ENCODE measurements around the gene STING1.
A peak's percentile ranks its signal among the peaks of the same experiment; 100 is the strongest.
"Not testable (repeated sequence)": the region's sequence is repeated elsewhere in the genome, so short reads cannot be mapped to it uniquely, and the experiment has no call there.

Gene STING1

GRCh38 chr5:139468421-139468931, 14.1 kb downstream of the STING1 start:
- DNase-seq (ENCODE audit: low read depth) = no peak

DNA sequence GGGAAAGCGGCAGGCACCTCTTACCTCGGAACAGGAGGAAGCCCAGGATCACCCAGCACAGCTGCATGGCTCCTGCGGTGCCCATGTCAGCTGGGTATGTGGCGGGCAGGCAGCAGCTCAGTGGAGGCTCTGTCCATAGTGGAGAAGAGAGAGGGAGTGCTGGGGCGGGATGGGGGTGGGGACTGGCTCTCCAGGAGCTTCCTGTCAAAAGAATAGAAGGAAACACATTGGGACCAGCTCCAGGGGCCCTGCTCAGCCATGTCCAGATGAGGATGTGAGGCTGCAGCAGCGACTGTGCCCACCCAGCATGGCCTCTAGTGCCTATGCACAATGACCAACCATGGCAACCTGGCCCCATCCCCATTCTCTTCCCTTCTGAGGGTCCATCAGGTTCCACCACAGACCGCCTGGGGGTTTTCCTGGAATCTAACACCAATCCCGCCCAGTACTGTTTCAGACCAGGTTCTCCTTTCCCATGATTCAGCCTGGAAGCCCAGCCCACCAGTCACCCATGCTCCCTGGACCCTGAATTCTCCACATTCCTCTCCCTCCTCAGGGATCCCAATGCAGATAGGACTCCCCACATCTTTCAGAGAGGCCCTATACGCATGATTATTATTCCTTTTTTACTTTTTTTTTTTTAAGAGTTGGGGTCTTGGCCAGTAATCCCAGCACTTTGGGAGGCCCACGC, 19.8 kb downstream of the STING1 start, which contains the start of gene ECSCR:
TSS of gene ECSCR (minus strand) at position 158 of the 691 bp plus-strand sequence. CDS start at position 85, 73 bp downstream.
- DNase-seq (ENCODE audit: low read depth) = no peak

- DNase-seq (ENCODE audit: low read depth) = no peak
These were observed 20.9 kb downstream of the STING1 start for GRCh38 chr5:139461698-139462097.

DNA sequence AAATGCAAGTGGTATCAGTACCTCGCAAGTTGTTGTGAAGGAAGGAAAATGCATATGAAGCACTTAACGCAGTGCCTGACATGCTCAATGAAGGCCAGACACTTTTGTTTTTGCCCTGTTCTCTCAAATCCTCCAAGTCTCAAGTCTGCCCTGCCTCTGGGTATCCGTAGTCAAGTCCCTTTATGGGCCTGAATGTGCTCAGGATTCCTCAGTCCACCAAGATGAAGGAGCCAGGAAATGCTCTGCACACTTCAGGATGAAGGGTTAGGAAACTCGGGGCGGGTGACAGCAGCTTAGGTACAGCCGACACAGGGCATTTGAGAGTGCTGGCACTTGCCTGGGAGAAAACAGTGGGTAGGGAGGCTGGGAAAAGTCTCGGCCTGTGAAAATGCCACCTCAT, 21.4 kb downstream of the STING1 start:
- DNase-seq (ENCODE audit: low read depth) = no peak

GRCh38 chr5:139460455-139460854, 22.1 kb downstream of the STING1 start:
- DNase-seq (ENCODE audit: low read depth) = no peak

DNA sequence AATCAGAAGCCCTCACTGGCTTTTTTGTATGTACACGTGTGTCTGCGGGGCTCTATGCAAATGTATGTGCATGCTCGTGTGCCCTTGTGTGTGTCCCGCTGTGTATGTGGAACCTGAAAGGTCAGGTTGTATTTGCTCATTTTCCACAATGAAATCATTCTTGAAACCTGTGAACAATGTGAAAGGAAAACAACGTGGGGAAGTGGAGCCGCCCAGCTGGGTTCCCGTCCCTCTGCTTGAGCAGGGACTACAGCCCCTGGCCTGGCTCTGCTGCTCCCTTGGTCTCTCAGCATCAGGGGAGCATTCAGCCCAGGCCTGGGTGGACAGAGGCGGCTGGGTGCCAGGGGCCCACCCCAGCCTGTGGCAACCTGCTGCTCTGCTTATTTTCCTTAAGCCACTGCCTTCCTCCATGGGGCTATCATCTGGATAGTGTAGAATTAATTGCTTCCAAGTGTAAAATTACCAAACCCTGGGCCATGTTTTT, 23.1 kb downstream of the STING1 start:
- no peak for DNase-seq (ENCODE audit: low read depth)

- DNase-seq (ENCODE audit: low read depth) = no peak
These were observed 23.8 kb downstream of the STING1 start for GRCh38 chr5:139458580-139459407.

- no peak for DNase-seq (ENCODE audit: low read depth)
These were observed 24.8 kb downstream of the STING1 start for GRCh38 chr5:139457653-139458306.

- no peak for DNase-seq (ENCODE audit: low read depth)
These were observed 25.3 kb downstream of the STING1 start for GRCh38 chr5:139457241-139457640.

GRCh38 chr5:139456776-139457175, 25.8 kb downstream of the STING1 start:
- no peak for DNase-seq (ENCODE audit: low read depth)

DNA sequence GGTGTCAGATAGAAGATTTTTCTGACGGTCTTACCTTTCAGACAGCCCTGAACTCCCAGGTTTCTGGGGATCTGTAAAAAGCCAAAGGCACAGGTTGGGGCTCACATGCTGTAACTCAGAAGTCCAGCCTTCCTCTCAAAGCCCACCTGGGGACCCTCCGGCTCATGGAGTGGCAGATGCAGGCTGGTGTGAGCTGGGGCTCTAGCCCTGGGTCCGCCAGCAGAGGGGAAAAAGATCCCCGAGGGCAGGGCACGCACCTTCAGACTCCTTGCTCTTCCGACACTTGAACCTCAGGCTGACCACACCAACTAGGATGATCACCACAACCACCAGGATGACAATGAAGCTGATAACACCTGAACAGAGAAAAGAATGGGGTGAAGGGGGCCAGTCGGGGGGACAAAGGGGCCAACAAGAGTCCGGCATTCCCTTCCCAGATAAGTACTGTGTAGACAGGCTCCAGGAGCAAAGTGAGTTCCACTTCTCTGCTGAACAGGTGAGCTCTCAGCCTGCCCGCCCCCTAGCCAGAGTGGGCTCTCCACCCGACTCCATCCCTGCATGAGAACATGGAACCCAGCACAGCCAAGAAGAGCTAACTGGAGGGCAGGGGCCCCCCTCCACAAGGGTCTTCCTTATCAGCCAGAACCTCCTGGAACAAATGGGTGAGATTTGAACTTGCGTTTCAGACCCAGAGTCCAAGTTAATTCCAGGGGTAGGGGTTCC, 27.8 kb downstream of the STING1 start:
- DNase-seq (ENCODE audit: low read depth) = no peak

DNA sequence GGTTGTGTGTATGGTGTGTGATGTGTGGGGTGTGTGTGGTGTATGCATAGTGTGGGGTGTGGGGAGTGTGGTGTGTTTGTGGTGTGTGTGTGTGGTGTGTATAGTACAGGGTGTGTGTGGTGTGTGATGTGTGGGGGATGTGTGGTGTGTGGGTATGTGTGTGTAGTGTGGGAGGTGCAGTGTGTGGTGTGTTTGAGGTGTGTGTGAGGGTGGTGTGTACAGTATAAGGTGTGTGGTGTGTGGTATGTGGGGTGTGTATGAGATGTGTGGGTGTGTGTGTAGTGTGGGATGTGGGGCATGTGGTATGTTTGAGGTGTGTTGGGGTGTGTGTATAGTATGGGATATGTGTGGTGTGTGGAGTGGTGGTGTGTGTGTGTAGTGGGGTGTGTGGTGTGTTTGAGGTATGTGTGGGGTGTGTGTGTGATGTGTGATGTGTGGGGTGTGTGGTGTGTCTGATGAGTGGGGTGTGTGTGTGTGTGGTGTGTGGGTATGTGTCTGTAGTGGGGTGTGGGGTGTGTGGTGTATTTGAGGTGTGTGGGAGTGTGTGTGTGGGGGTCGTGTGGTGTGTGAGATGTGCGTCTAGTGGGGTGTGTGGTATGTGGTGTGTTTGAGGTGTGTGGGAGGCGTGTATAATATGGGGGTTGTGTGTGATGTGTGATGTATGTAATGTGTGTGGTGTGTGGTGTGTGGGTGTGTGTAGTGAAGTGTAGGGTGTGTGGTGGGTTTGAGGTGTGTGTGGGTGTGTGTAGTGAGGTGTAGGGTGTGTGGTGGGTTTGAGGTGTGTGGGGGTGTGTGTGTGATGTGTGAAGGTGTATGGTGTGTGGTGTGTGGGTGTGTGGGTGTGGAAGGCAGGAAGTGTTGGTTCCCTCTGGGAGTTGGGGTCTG, 28.6 kb downstream of the STING1 start:
- no peak for DNase-seq (ENCODE audit: low read depth)

- no peak for DNase-seq (ENCODE audit: low read depth)
These were observed 30.5 kb downstream of the STING1 start for GRCh38 chr5:139451878-139452660.

- no peak for DNase-seq (ENCODE audit: low read depth)
These were observed 31.4 kb downstream of the STING1 start for GRCh38 chr5:139451176-139451575.

- no peak for DNase-seq (ENCODE audit: low read depth)
These were observed 35.4 kb downstream of the STING1 start for GRCh38 chr5:139446956-139447779.

GRCh38 chr5:139445325-139446170, 37.0 kb downstream of the STING1 start:
- DNase-seq (ENCODE audit: low read depth) = no peak

GRCh38 chr5:139443831-139444453, 38.6 kb downstream of the STING1 start:
- DNase-seq (ENCODE audit: low read depth) = peak; percentile 74

DNA sequence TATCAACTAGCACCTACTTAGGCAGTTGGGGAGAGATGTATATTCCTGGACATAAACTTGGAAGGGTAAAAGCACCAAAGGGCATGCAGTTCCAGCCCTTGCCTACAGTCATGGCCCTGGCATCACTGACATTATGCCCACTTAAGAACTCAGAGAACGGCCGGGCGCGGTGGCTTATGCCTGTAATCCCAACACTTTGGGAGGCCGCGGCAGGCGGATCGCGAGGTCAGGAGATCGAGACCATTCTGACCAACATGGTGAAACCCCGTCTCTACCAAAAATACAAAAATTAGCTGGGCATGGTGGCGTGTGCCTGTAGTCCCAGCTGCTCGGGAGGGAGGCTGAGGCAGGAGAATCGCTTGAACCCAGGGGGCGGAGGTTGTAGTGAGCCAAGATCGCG, 42.1 kb downstream of the STING1 start:
- DNase-seq (ENCODE audit: low read depth) = not testable (repeated sequence)
